ENCODE results near the gene SLC14A1. TPM values are rescaled to one million over a fixed set of nuclear protein-coding genes. Genes with fewer than 3 reads are reported as not detected.

Gene SLC14A1
- total and polyA plus RNA-seq, 2 of the 8 experiments (the other 6 are each of a cell fraction or from before 2014, with no cell fraction given) = 0.18 TPM; not detected in 1

- TF ChIP-seq CBX8 (IDR thresholded peaks at IDR 0.05; ENCODE audit: borderline replicate concordance, low read depth, low read length) (no peak), POLR2AphosphoS5 (IDR thresholded peaks at IDR 0.05; ENCODE audit: low read depth, low read length) (no peak), RXRA (IDR thresholded peaks at IDR 0.05; ENCODE audit: insufficient read depth, low read depth, low read length) (no peak), SRF (IDR thresholded peaks at IDR 0.05; ENCODE audit: low read depth, low read length) (peak; percentile 31; the same call in 1 of the 2 replicates)
Measured at GRCh38 chr18:45783097-45784075, 59.4 kb downstream of the SLC14A1 start (continued).
